Body of pancreas (tissue), 4 donors: ENCODE data around the gene TRPM5.

ENCODE experiments used
- POLR2A ChIP-seq, 3 donors: fragments of 450-650 bp; IDR thresholded peaks; one replicate each; pipeline ENCODE4 v1.6.1; 2016; ENCODE audit warnings: antibody characterized with exemption in 3 of 3, mild to moderate bottlenecking in 2 of 3
- TF ChIP-seq, protein P1 (sequence below), 7 experiments: fragments of 450-650 bp in 4 of 7; fragments of 200-600 bp in 3 of 7; sonication (generic) in 3 of 7; IDR thresholded peaks; one replicate each; pipeline ENCODE4 v1.5.1; 2016 to 2019; ENCODE audit warnings: antibody characterized with exemption in 7 of 7

DNA sequence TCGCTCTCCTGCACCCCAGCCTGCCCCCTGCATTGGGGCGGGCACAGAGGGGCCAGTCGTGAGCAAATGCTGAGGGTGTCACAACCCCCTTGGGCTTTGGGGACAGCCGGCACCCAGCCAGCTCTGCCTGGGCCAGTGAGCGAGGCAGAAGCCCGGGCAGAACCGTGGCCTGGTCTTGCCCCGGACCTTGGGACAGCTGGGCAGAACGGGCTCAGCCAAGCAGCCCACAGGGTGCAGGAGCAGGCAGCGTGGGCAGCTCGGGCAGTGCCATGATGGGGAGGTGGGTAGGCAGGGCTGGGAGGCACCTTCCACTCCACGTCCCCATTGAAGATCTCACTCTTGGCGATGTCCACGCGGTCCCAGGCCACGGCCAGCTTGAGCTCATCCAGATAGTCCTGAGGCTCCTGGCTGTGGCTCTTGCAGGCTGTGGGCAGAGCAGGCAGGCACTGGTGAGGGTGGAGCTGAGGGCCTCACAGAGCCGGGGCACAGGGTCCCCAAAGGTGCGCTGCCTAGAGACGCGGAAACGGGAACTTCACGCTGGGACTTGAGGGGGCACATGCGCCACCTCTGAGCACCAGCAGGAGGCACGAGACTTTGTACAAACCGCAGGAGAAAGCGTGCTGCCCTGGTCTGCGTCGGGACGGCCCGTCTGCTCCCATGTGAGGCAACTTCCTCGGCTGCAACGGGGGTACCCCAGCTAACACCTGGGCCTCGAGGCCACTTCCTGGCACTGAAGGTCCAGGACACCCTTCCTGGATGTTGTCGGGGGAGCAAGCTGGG, 28.5 kb downstream of the TRPM5 start:
- TF ChIP-seq, protein P1, sequence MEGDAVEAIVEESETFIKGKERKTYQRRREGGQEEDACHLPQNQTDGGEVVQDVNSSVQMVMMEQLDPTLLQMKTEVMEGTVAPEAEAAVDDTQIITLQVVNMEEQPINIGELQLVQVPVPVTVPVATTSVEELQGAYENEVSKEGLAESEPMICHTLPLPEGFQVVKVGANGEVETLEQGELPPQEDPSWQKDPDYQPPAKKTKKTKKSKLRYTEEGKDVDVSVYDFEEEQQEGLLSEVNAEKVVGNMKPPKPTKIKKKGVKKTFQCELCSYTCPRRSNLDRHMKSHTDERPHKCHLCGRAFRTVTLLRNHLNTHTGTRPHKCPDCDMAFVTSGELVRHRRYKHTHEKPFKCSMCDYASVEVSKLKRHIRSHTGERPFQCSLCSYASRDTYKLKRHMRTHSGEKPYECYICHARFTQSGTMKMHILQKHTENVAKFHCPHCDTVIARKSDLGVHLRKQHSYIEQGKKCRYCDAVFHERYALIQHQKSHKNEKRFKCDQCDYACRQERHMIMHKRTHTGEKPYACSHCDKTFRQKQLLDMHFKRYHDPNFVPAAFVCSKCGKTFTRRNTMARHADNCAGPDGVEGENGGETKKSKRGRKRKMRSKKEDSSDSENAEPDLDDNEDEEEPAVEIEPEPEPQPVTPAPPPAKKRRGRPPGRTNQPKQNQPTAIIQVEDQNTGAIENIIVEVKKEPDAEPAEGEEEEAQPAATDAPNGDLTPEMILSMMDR (IDR thresholded peaks at IDR 0.05) = no peak
- no peak for TF ChIP-seq POLR2A (IDR thresholded peaks at IDR 0.05)
